ENCODE measurements around the gene ASGR1. TPM values are rescaled to one million over a fixed set of nuclear protein-coding genes. Genes with fewer than 3 reads are reported as not detected.

ASGR1 gene
- total and polyA plus RNA-seq, 4 donors, result 4.3 to 32.5 (median 20.3) TPM

DNA sequence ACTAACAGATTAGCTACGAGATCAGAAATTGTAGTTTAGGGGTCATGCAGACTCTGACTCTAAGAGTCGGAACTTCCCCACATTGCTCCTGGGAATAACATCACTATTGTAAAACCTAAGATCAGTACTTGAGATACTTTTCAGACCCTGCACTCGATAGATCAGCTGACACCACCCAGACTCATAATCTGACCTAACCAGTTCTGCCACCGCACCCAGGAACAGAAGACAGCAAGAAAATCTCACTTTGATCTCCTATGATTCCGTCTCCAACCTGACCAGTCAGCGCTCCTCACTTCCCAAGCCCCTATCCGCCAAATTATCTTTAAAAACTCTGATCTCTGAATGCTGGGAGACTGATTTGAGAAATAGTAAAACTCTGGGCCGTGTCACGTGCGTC is 37.3 kb downstream of the ASGR1 start:
- Histone ChIP-seq H3K9me3 (ENCODE audit: control insufficient read depth, insufficient read depth, low read length) (no peaks in the 10 kb centered on the region), H3K36me3 (ENCODE audit: control insufficient read depth, insufficient read depth, low read length) (no peaks in the 10 kb centered on the region), H3K27me3 (ENCODE audit: control insufficient read depth, insufficient read depth, low read length) (peaks cover 4% of the 10 kb centered on the region), H3K4me3 (ENCODE audit: low read depth, low read length) (no peak overlapping the region), H3K27ac (ENCODE audit: low read depth, low read length) (no peak overlapping the region), H3K4me1 (ENCODE audit: control insufficient read depth, insufficient read depth, low read length) (peaks cover 18% of the 10 kb centered on the region)
- 86% methylated on average over 7 of the region's 10 CpGs for WGBS (ENCODE audit: insufficient coverage)
- DNase-seq (ENCODE audit: low read depth in 4 of 6, low spot score in 6 of 6), result no peak

DNA sequence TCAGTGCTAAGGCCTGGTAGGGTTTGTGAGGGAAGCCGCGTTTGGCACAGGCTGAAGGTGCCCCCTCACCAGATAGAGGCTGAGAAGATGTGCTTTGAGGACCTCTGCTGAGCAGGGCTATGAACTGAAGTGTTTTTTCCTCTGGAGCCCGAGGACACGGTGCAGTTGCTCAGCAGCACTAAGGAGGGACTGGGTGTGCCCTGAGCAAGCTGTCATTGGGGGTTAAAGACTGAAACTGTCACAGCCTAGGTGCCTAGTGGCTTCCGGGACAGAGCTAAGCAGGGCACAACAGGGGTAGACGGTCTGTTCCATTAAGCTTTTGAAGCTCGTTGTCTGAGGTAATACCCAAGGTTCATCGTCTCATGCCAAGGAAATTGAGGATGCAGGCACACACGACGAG is 39.8 kb downstream of the ASGR1 start:
- Histone ChIP-seq H3K27me3 (ENCODE audit: control insufficient read depth, insufficient read depth, low read length) (peaks cover 4% of the 10 kb centered on the region), H3K9me3 (ENCODE audit: control insufficient read depth, insufficient read depth, low read length) (no peaks in the 10 kb centered on the region), H3K27ac (ENCODE audit: low read depth, low read length) (no peak overlapping the region), H3K4me1 (ENCODE audit: control insufficient read depth, insufficient read depth, low read length) (peaks cover 12% of the 10 kb centered on the region), H3K4me3 (ENCODE audit: low read depth, low read length) (no peak overlapping the region), H3K36me3 (ENCODE audit: control insufficient read depth, insufficient read depth, low read length) (no peaks in the 10 kb centered on the region)
- 51% methylated on average over 10 of the region's 10 CpGs for WGBS (ENCODE audit: insufficient coverage)
- no peak for DNase-seq (ENCODE audit: low read depth in 4 of 6, low spot score in 6 of 6)

DNA sequence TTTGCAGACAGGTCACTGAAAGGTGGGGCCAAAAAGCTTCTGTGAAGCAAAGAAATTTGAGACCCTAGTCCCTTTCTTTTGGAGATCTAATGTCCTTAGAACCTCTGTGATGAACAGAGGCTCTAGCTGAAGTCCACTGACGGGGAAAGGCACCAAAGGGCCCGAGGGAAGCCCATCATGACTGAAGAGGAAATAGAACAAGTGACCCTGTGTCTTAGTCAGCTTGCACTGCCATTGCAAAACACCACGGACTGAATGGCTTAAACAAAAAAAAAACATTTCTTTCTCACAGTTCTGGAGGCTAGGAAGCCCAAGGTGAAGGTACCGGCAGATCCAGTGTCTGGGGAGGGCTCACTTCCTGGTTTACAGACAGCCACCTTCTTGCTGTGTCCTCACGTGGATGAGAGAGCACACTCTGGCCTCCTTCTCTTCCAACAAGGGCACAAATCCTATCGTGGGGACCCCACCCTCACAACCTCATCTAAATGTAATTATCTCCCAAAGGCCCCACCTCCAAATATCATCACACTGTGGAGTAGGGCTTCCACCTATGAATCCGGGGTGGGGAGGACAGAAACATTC is 40.3 kb downstream of the ASGR1 start:
- Histone ChIP-seq H3K9me3 (ENCODE audit: control insufficient read depth, insufficient read depth, low read length) (no peaks in the 10 kb centered on the region), H3K36me3 (ENCODE audit: control insufficient read depth, insufficient read depth, low read length) (no peaks in the 10 kb centered on the region), H3K4me1 (ENCODE audit: control insufficient read depth, insufficient read depth, low read length) (peaks cover 11% of the 10 kb centered on the region), H3K27me3 (ENCODE audit: control insufficient read depth, insufficient read depth, low read length) (peaks cover 6% of the 10 kb centered on the region), H3K4me3 (ENCODE audit: low read depth, low read length) (no peak overlapping the region), H3K27ac (ENCODE audit: low read depth, low read length) (no peak overlapping the region)
- DNase-seq (ENCODE audit: low read depth in 4 of 6, low spot score in 6 of 6), result no peak
- 83% methylated on average over 4 of the region's 7 CpGs for WGBS (ENCODE audit: insufficient coverage)

DNA sequence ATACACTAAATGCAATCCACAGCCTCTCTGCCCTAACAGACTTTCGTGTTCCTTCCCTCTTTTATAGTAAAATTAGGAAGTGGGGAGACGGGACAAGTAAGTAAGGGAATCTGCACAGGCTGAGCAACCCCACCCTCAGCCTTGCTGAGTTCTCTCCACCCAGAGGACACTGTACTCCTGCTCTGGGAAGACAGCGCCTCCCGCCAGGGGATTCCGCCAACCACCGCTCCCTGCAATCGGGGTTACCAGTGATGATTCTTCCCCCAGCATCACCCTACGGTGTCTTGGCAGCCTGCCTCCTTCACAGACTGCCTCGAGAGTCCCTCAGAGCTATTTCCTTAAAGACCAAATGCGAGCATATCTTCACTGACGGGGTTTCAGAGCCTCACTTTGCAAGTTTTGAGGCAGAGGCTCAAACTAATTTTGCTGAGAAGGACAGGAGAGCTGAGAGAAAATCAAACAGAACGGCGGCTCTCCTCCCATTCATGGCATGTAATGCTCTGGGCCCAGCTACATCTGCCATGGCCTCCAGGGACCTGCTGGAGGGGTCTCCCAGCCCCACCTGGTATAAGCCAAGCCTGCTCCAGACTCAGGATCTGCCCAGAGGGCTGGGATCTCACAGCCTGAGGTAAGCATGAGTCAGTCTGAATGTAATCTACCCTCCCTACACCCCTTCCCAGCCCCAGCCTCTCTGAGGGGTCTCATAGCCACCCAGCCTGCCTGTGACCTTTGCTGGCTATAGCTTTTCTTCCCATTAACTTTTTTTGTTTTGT is 41.8 kb downstream of the ASGR1 start:
- Histone ChIP-seq H3K4me1 (ENCODE audit: control insufficient read depth, insufficient read depth, low read length) (peaks cover 22% of the 10 kb centered on the region), H3K4me3 (ENCODE audit: low read depth, low read length) (no peak overlapping the region), H3K9me3 (ENCODE audit: control insufficient read depth, insufficient read depth, low read length) (no peaks in the 10 kb centered on the region), H3K36me3 (ENCODE audit: control insufficient read depth, insufficient read depth, low read length) (no peaks in the 10 kb centered on the region), H3K27ac (ENCODE audit: low read depth, low read length) (no peak overlapping the region), H3K27me3 (ENCODE audit: control insufficient read depth, insufficient read depth, low read length) (peaks cover 14% of the 10 kb centered on the region)
- no peak for DNase-seq (ENCODE audit: low read depth in 4 of 6, low spot score in 6 of 6)
- 31% methylated on average over 11 of the region's 13 CpGs for WGBS (ENCODE audit: insufficient coverage)

DNA sequence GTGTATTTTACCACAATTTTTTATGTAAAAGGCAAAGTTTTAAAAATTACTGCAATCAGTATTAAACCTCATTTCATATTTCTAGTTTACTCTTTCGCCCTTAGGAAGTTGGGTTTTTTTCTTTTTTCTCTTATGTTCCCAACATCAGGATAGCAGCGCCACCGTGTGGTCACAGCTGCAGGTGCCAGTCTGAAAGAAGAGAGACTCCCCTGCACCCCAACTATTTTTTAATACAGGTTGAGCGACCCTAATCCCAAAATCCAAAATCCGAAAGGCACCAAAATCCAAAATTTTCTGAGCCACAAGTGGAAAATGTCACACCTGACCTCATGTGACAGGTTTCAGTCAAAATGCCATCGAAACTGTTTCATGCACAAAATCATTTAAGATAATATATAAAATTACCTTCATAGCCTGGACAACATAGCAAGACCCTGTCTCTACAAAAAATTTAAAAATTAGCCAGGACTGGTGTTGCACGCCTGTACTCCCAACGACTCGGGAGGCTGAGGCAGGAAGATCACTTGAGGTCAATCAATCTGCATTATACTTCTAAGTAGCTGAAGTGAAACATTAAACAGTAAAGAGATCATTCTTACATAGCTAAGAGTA is 42.8 kb downstream of the ASGR1 start:
- H3K36me3 ChIP-seq (ENCODE audit: control insufficient read depth, insufficient read depth, low read length), result no peaks in the 10 kb centered on the region
- no peaks in the 10 kb centered on the region for H3K9me3 ChIP-seq (ENCODE audit: control insufficient read depth, insufficient read depth, low read length)
- H3K27me3 ChIP-seq (ENCODE audit: control insufficient read depth, insufficient read depth, low read length), result peaks cover 14% of the 10 kb centered on the region
- WGBS (ENCODE audit: insufficient coverage), result 6% methylated on average over 4 of the region's 9 CpGs
- peak; percentile 43 to 93 (median 67) for DNase-seq (ENCODE audit: low read depth in 4 of 6, low spot score in 6 of 6)
- peaks cover 22% of the 10 kb centered on the region for H3K4me1 ChIP-seq (ENCODE audit: control insufficient read depth, insufficient read depth, low read length)
- no peak overlapping the region for H3K4me3 ChIP-seq (ENCODE audit: low read depth, low read length)
- no peak overlapping the region for H3K27ac ChIP-seq (ENCODE audit: low read depth, low read length)

DNA sequence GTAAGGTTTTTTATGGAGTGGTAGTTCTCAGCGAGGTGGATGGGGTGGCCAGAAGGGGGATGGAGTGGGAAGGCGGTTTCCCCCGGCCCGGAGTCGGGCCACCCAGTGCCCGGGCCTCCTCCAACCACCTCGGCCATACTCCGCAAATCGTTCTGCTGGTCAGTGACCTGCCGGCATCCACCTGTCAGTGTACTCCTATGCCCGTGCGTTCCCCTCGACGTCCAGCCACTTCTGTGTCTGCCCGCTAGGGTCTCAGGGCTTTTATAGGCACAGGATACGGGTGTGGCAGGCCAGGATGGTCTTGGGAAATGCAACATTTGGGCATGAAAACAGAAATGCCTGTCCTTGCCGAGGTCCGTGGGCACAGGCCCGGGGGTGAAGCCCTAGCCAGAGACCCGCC is 45.3 kb downstream of the ASGR1 start:
- Histone ChIP-seq H3K27ac (ENCODE audit: low read depth, low read length) (no peak overlapping the region), H3K27me3 (ENCODE audit: control insufficient read depth, insufficient read depth, low read length) (peaks cover 14% of the 10 kb centered on the region), H3K4me3 (ENCODE audit: low read depth, low read length) (no peak overlapping the region), H3K9me3 (ENCODE audit: control insufficient read depth, insufficient read depth, low read length) (no peaks in the 10 kb centered on the region), H3K4me1 (ENCODE audit: control insufficient read depth, insufficient read depth, low read length) (peaks cover 22% of the 10 kb centered on the region), H3K36me3 (ENCODE audit: control insufficient read depth, insufficient read depth, low read length) (no peaks in the 10 kb centered on the region)
- no peak for DNase-seq (ENCODE audit: low read depth in 4 of 6, low spot score in 6 of 6)
- whole genome bisulfite sequencing (ENCODE audit: insufficient coverage), result 72% methylated on average over 20 of the region's 20 CpGs

DNA sequence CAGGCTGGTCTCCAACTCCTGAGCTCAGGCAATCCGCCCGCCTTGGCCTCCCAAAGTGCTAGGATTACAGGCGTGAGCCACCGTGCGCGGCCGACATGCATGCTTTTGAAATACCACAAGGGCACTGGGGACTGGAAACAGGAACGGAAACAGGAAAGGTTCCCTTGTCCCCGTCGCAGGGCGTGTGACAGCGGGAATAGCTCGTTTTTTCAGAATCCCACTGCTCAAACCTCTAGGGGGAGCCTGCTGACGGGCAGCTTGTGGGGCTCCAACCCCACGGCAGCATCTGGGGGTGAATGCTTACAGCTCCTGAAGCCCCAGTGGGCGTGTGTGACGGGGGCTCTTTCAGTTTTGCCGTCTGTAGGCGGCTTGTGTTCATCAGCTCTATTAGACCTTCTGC is 45.7 kb downstream of the ASGR1 start:
- H3K9me3 ChIP-seq (ENCODE audit: control insufficient read depth, insufficient read depth, low read length), result no peaks in the 10 kb centered on the region
- 38% methylated on average over 13 of the region's 19 CpGs for WGBS (ENCODE audit: insufficient coverage)
- no peak overlapping the region for H3K4me3 ChIP-seq (ENCODE audit: low read depth, low read length)
- peaks cover 22% of the 10 kb centered on the region for H3K4me1 ChIP-seq (ENCODE audit: control insufficient read depth, insufficient read depth, low read length)
- H3K36me3 ChIP-seq (ENCODE audit: control insufficient read depth, insufficient read depth, low read length), result no peaks in the 10 kb centered on the region
- no peak for DNase-seq (ENCODE audit: low read depth in 4 of 6, low spot score in 6 of 6)
- no peak overlapping the region for H3K27ac ChIP-seq (ENCODE audit: low read depth, low read length)
- H3K27me3 ChIP-seq (ENCODE audit: control insufficient read depth, insufficient read depth, low read length), result peaks cover 12% of the 10 kb centered on the region

DNA sequence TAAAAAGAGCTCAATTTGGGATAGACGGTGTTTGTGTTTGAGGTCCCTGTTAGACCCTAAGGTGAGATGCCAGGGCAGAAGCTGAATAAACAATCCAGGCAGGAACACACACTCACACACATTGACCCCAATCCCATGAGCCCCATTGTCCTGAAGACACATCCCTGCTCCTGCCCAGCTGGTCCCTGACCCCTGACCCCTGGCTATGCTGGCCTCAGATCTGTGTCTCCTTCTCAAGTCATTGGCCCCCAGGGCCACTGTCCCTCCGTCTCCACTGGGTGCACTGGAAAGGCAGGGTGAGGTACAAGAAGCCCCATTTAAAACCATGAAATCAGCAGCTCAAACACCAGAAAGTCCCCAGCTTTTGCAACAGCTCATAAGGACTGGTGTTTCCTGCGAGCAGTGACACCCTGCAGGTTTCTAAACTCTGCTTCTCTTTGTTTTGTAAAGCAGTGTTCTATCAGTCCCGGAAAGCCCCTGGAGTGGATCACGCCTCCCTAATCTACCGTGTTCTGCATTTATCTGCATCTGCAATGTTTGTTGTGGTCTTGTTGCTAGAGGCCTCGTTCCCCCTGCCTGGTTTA is 46.6 kb downstream of the ASGR1 start:
- Histone ChIP-seq H3K9me3 (ENCODE audit: control insufficient read depth, insufficient read depth, low read length) (no peaks in the 10 kb centered on the region), H3K4me3 (ENCODE audit: low read depth, low read length) (no peak overlapping the region), H3K4me1 (ENCODE audit: control insufficient read depth, insufficient read depth, low read length) (peaks cover 19% of the 10 kb centered on the region), H3K27ac (ENCODE audit: low read depth, low read length) (peak overlapping the region; percentile 40), H3K36me3 (ENCODE audit: control insufficient read depth, insufficient read depth, low read length) (no peaks in the 10 kb centered on the region), H3K27me3 (ENCODE audit: control insufficient read depth, insufficient read depth, low read length) (peaks cover 12% of the 10 kb centered on the region)
- peak in 1 of 6 donors; percentile 39 for DNase-seq (ENCODE audit: low read depth in 4 of 6, low spot score in 6 of 6)
- 32% methylated on average over 2 of the region's 7 CpGs for WGBS (ENCODE audit: insufficient coverage)

DNA sequence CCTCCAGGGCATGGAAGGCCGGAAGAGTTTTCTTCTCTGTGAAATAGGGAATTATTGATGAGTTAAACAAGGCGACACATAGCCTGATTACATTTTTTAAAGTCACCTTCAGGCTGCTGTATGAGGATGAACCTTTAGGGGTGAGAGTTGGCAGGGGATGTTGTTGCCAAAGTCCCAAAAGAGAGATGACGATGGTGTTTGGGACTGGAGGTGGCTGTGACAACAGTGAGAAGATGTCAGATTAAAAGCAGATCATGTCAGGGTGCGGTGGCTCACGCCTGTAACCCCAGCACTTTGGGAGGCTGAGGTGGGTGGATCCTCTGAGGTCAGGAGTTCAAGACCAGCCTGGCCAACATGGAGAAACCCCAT is 47.8 kb downstream of the ASGR1 start:
- Histone ChIP-seq H3K27me3 (ENCODE audit: control insufficient read depth, insufficient read depth, low read length) (peaks cover 12% of the 10 kb centered on the region), H3K4me1 (ENCODE audit: control insufficient read depth, insufficient read depth, low read length) (peaks cover 14% of the 10 kb centered on the region), H3K27ac (ENCODE audit: low read depth, low read length) (no peak overlapping the region), H3K36me3 (ENCODE audit: control insufficient read depth, insufficient read depth, low read length) (no peaks in the 10 kb centered on the region), H3K9me3 (ENCODE audit: control insufficient read depth, insufficient read depth, low read length) (no peaks in the 10 kb centered on the region), H3K4me3 (ENCODE audit: low read depth, low read length) (no peak overlapping the region)
- DNase-seq (ENCODE audit: low read depth in 4 of 6, low spot score in 6 of 6), result no peak
- 86% methylated on average over 3 of the region's 5 CpGs for WGBS (ENCODE audit: insufficient coverage)
